ENCODE data around the gene PIGX. TPM values are rescaled to one million over a fixed set of nuclear protein-coding genes. Genes with fewer than 3 reads are reported as not detected.
"Not testable (repeated sequence)": the region's sequence is repeated elsewhere in the genome, so short reads cannot be mapped to it uniquely, and the experiment has no call there.

PIGX gene
- total and polyA plus RNA-seq, 2 donors, result 13.4 to 28.1 TPM

DNA sequence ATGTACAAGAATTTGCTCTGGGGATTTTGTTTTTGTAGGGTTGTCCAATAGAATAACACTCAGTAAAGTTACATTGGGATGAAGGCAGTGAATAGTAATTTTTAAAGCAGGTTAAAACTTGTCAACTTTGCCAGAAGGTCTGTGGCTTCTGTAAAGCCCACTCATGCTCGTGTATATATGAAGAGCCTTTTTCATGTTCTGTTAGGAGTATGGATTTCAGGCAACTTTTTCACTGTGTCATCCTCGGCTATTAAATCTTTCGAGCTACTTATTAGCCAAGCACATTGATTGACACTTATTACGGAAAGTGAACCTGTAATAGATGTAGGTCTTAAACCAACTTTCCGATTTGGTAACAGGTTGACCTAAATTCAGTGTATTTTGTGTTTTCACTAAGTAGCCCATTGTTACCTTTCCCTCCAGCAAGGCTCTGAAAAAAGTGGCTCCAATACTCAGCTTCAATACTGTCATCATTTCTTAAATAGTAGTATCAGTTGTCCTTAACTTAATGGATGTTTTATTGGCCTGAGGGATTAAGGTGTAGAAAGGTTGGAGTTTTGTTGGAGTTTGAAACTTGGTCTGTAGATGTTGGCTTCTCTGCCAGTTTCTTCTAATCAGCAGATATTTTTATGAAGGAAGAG is 29.2 kb downstream of the PIGX start:
- DNase-seq (ENCODE audit: low read depth in 6 of 9, low spot score in 9 of 9), result no peak
- peaks cover 0 to 8% of the 10 kb centered on the region in 2 donors for H3K4me1 ChIP-seq (ENCODE audit: control insufficient read depth in 2 of 2, insufficient read depth in 2 of 2, low read length in 2 of 2)
- H3K9me3 ChIP-seq (ENCODE audit: control insufficient read depth in 2 of 2, insufficient read depth in 1 of 2, low read length in 1 of 2), result no peaks in the 10 kb centered on the region
- WGBS, result 44% methylated on average over 5 of the region's 5 CpGs
- H3K27me3 ChIP-seq (ENCODE audit: control insufficient read depth in 2 of 2, insufficient read depth in 1 of 2, low read length in 1 of 2), result no peaks in the 10 kb centered on the region
- peak overlapping the region; percentile 69 to 96 for H3K4me3 ChIP-seq (ENCODE audit: low read length in 2 of 2)
- H3K27ac ChIP-seq (ENCODE audit: low read depth in 1 of 2, low read length in 1 of 2), result peak overlapping the region; percentile 89 to 97
- H3K36me3 ChIP-seq (ENCODE audit: control insufficient read depth in 2 of 2, insufficient read depth in 2 of 2, low read length in 1 of 2), result peaks cover 0 to 6% of the 10 kb centered on the region in 2 donors

DNA sequence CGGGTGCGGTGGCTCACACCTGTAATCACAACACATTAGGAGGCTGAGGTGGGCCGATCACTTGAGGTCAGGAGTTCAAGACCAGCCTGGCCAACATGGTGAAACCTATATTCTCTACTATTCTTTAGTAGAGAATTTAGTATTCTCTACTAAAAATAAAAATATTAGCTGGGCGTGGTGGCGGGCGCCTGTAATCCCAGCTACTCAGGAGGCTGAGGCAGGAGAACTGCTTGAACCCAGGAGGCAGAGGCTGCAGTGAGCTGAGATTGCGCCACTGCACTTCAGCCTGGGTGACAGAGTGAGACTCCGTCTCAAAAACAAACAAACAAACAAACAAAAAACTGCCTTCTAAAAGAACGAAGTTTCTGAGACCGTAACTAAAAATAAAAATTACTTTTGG is 31.4 kb downstream of the PIGX start:
- not testable (repeated sequence) for H3K9me3 ChIP-seq (ENCODE audit: control insufficient read depth in 2 of 2, insufficient read depth in 1 of 2, low read length in 1 of 2); H3K4me3 ChIP-seq (ENCODE audit: low read length in 2 of 2); DNase-seq (ENCODE audit: low read depth in 6 of 9, low spot score in 9 of 9); H3K36me3 ChIP-seq (ENCODE audit: control insufficient read depth in 2 of 2, insufficient read depth in 2 of 2, low read length in 1 of 2); H3K4me1 ChIP-seq (ENCODE audit: control insufficient read depth in 2 of 2, insufficient read depth in 2 of 2, low read length in 2 of 2); H3K27me3 ChIP-seq (ENCODE audit: control insufficient read depth in 2 of 2, insufficient read depth in 1 of 2, low read length in 1 of 2); H3K27ac ChIP-seq (ENCODE audit: low read depth in 1 of 2, low read length in 1 of 2)
- WGBS, result 99% methylated on average over 10 of the region's 10 CpGs

DNA sequence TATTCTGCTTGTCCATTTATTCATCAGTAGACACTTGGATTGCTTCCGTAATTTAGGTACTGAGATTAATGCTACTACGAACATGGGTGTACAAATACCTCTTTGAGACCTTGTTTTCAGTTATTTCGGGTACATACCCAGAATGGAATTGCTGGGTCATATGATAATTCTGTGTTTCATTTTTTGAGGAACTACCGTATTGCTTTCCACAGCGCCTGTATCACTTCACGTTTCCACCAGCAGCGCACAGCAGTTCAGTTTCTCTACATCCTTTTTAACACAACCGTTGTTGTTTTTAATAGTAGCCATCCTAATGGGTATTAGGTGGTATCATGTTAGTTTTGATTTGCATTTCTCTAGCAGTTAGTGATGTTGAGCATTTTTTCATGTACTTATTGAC is 36.9 kb downstream of the PIGX start:
- Histone ChIP-seq H3K36me3 (ENCODE audit: control insufficient read depth in 2 of 2, insufficient read depth in 2 of 2, low read length in 1 of 2) (peaks cover 10% of the 10 kb centered on the region in 2 donors), H3K9me3 (ENCODE audit: control insufficient read depth in 2 of 2, insufficient read depth in 1 of 2, low read length in 1 of 2) (no peaks in the 10 kb centered on the region), H3K27ac (ENCODE audit: low read depth in 1 of 2, low read length in 1 of 2) (no peak overlapping the region), H3K27me3 (ENCODE audit: control insufficient read depth in 2 of 2, insufficient read depth in 1 of 2, low read length in 1 of 2) (no peaks in the 10 kb centered on the region), H3K4me1 (ENCODE audit: control insufficient read depth in 2 of 2, insufficient read depth in 2 of 2, low read length in 2 of 2) (no peaks in the 10 kb centered on the region), H3K4me3 (ENCODE audit: low read length in 2 of 2) (no peak overlapping the region)
- DNase-seq (ENCODE audit: low read depth in 6 of 9, low spot score in 9 of 9), result no peak
- WGBS, result 85% methylated on average over 8 of the region's 8 CpGs

DNA sequence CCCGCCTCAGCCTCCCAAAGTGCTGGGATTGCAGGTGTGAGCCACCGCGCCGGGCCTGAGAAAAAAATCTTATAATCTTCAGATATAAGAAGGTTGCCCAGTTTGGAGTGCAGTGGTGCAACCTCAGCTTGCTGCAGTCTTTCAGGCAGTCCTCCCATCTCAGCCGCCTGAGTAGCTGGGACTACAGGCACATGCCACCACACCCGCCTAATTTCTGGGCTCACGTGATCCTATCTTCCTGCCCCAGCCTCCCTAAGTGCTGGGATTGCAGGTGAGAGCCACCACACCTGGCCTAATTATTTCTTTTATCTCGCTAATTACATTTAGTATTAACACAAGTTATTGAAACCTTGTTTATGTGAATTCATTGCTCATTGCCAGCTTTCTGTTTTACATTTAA is 41.0 kb downstream of the PIGX start:
- WGBS, result 98% methylated on average over 8 of the region's 8 CpGs

DNA sequence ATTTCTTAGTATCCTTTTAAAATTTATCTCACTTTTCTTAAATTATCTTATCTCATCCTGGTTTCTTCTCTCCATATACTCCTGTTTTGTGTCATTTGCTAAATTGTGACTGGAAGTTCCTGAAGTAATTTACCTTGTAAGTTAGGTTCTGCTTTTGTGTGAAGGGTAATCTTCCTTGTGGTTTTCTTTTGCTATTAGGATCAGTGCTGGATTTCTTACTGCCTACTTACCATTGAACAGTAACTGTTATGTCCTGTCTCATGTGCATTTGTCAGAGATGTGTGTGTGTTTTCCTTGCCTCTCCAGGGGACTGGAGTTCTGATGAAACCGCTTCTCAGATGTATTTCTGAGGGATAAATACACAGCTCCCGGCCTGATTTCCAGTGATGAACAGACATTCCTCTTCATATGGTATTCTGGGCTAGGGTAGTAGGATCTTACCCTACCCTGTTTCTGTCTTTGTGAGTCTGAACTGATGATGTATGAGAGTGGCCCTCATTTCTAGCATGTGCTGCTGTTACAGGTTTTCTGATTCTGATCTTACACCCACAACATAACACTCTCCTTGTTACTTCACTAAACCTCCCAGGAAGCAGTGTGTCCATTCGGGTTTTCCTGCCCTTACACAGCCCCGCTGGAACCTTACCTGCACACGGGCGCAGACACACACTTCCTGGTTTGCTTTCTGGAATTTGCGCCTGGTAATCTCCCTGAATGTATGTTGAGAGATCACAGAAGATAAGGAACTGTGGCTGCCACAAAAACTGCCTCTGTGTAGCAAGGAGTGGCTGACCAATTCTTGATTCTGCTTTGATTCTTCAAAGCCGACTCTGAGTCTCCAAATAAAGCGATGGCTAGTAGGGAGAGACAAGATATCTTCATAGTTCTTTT is 42.2 kb downstream of the PIGX start:
- DNase-seq (ENCODE audit: low read depth in 6 of 9, low spot score in 9 of 9), result no peak
- H3K27me3 ChIP-seq (ENCODE audit: control insufficient read depth in 2 of 2, insufficient read depth in 1 of 2, low read length in 1 of 2), result no peaks in the 10 kb centered on the region
- no peak overlapping the region for H3K4me3 ChIP-seq (ENCODE audit: low read length in 2 of 2)
- H3K9me3 ChIP-seq (ENCODE audit: control insufficient read depth in 2 of 2, insufficient read depth in 1 of 2, low read length in 1 of 2), result peaks cover 6 to 16% of the 10 kb centered on the region in 2 donors
- peaks cover 19 to 29% of the 10 kb centered on the region in 2 donors for H3K36me3 ChIP-seq (ENCODE audit: control insufficient read depth in 2 of 2, insufficient read depth in 2 of 2, low read length in 1 of 2)
- no peaks in the 10 kb centered on the region for H3K4me1 ChIP-seq (ENCODE audit: control insufficient read depth in 2 of 2, insufficient read depth in 2 of 2, low read length in 2 of 2)
- WGBS, result 75% methylated on average over 9 of the region's 9 CpGs
- no peak overlapping the region for H3K27ac ChIP-seq (ENCODE audit: low read depth in 1 of 2, low read length in 1 of 2)

More for the DNA sequence above, 41.0 kb downstream of the PIGX start:
- peaks cover 6 to 16% of the 10 kb centered on the region in 2 donors for H3K9me3 ChIP-seq (ENCODE audit: control insufficient read depth in 2 of 2, insufficient read depth in 1 of 2, low read length in 1 of 2)
- no peaks in the 10 kb centered on the region for H3K4me1 ChIP-seq (ENCODE audit: control insufficient read depth in 2 of 2, insufficient read depth in 2 of 2, low read length in 2 of 2)
- no peak for DNase-seq (ENCODE audit: low read depth in 6 of 9, low spot score in 9 of 9)
- no peaks in the 10 kb centered on the region for H3K27me3 ChIP-seq (ENCODE audit: control insufficient read depth in 2 of 2, insufficient read depth in 1 of 2, low read length in 1 of 2)
- H3K27ac ChIP-seq (ENCODE audit: low read depth in 1 of 2, low read length in 1 of 2), result no peak overlapping the region
- peaks cover 19 to 29% of the 10 kb centered on the region in 2 donors for H3K36me3 ChIP-seq (ENCODE audit: control insufficient read depth in 2 of 2, insufficient read depth in 2 of 2, low read length in 1 of 2)
- H3K4me3 ChIP-seq (ENCODE audit: low read length in 2 of 2), result no peak overlapping the region

DNA sequence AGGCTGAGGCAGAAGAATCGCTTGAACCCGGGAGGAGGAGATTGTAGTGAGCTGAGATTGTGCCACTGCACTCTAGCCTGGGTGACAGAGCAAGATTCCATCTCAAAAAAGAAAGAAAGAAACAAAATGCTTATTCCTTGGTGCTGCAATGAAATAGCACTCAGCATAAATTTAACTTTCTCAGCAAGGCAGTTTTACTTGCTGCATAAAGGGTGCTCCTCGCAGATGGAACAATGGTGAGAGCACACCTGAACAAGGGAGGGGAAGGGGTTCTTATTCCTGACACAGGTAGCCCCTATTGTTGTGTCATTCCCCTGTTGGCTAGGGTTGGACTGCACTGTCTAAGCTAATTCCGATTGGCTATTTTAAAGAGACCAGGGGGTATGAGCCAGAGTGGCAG is 44.6 kb downstream of the PIGX start:
- peaks cover 6 to 16% of the 10 kb centered on the region in 2 donors for H3K9me3 ChIP-seq (ENCODE audit: control insufficient read depth in 2 of 2, insufficient read depth in 1 of 2, low read length in 1 of 2)
- H3K4me3 ChIP-seq (ENCODE audit: low read length in 2 of 2), result no peak overlapping the region
- no peak for DNase-seq (ENCODE audit: low read depth in 6 of 9, low spot score in 9 of 9)
- H3K4me1 ChIP-seq (ENCODE audit: control insufficient read depth in 2 of 2, insufficient read depth in 2 of 2, low read length in 2 of 2), result no peaks in the 10 kb centered on the region
- H3K27ac ChIP-seq (ENCODE audit: low read depth in 1 of 2, low read length in 1 of 2), result no peak overlapping the region
- peaks cover 14 to 24% of the 10 kb centered on the region in 2 donors for H3K36me3 ChIP-seq (ENCODE audit: control insufficient read depth in 2 of 2, insufficient read depth in 2 of 2, low read length in 1 of 2)
- no peaks in the 10 kb centered on the region for H3K27me3 ChIP-seq (ENCODE audit: control insufficient read depth in 2 of 2, insufficient read depth in 1 of 2, low read length in 1 of 2)
- 74% methylated on average over 4 of the region's 4 CpGs for WGBS

DNA sequence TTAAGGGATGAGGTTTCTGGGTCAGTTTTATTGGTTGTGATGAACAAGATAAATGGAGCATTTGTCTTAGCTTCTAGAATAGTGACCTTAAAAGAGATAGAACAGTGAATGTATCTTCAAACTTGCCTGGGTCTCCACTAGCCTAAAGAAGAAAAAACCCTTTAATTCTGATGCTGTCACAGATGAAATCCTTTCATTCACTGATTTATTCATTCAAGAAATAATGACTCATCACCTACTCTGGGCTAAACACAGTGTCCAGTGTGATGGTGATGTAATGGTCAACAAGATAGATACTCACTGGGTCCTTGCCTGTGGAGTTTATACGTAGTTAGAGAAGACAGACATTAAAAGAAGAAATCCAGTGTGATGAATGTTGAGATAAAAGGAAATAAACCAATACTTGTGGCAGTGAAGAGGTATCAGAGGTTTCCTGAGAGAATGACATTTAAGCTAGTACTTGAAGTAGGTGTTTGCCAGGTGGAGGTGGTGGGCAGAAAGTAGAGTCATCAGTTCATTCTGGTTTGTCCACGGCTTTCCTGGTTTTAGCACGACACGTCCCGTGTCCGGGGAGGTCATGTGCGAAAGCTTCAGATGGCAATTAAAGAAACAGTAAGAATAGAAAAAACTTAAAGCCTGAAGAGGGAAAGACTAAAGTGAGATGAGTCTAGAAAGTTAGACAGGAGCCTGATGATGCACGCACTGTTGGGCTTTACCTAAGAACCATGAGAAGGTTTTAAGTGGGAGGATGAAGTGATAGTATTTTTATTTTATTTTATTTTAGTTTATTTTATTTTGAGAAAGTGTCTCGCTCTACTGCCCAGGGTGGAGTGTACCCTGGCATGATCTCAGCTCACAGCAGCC is 45.9 kb downstream of the PIGX start:
- WGBS, result 83% methylated on average over 9 of the region's 9 CpGs
- Histone ChIP-seq H3K4me3 (ENCODE audit: low read length in 2 of 2) (no peak overlapping the region), H3K27ac (ENCODE audit: low read depth in 1 of 2, low read length in 1 of 2) (no peak overlapping the region), H3K27me3 (ENCODE audit: control insufficient read depth in 2 of 2, insufficient read depth in 1 of 2, low read length in 1 of 2) (no peaks in the 10 kb centered on the region), H3K9me3 (ENCODE audit: control insufficient read depth in 2 of 2, insufficient read depth in 1 of 2, low read length in 1 of 2) (peaks cover 6 to 16% of the 10 kb centered on the region in 2 donors), H3K36me3 (ENCODE audit: control insufficient read depth in 2 of 2, insufficient read depth in 2 of 2, low read length in 1 of 2) (peaks cover 14 to 24% of the 10 kb centered on the region in 2 donors), H3K4me1 (ENCODE audit: control insufficient read depth in 2 of 2, insufficient read depth in 2 of 2, low read length in 2 of 2) (no peaks in the 10 kb centered on the region)
- no peak for DNase-seq (ENCODE audit: low read depth in 6 of 9, low spot score in 9 of 9)

DNA sequence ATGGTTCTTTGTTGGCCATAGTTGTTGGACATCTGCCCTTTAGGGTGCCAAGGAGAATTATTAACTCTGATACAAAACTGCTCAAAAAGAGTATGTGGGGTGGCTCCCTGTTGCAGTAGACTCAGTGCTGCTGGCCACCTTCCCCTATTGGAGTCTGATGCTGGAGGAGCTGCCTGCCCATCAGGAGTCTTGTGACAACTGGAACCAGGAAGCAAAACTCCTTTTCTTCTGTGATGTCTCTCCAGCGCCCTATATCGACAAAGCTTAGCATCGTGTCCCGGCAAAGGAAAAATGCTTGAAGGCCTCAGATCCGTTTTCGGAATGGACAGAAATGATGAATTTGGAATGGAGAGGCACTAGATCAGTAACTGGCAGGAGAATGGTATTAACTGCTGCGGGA is 51.0 kb downstream of the PIGX start:
- H3K27me3 ChIP-seq (ENCODE audit: control insufficient read depth in 2 of 2, insufficient read depth in 1 of 2, low read length in 1 of 2), result no peaks in the 10 kb centered on the region
- H3K4me3 ChIP-seq (ENCODE audit: low read length in 2 of 2), result no peak overlapping the region
- 85% methylated on average over 7 of the region's 7 CpGs for WGBS
- no peaks in the 10 kb centered on the region for H3K9me3 ChIP-seq (ENCODE audit: control insufficient read depth in 2 of 2, insufficient read depth in 1 of 2, low read length in 1 of 2)
- H3K27ac ChIP-seq (ENCODE audit: low read depth in 1 of 2, low read length in 1 of 2), result no peak overlapping the region
- H3K36me3 ChIP-seq (ENCODE audit: control insufficient read depth in 2 of 2, insufficient read depth in 2 of 2, low read length in 1 of 2), result peaks cover 2 to 4% of the 10 kb centered on the region in 2 donors
- no peaks in the 10 kb centered on the region for H3K4me1 ChIP-seq (ENCODE audit: control insufficient read depth in 2 of 2, insufficient read depth in 2 of 2, low read length in 2 of 2)
- no peak for DNase-seq (ENCODE audit: low read depth in 6 of 9, low spot score in 9 of 9)
